Suprapubic skin (tissue), 4 donors: Measurements from ENCODE around the gene CHFR.

Experiments used
- CTCF ChIP-seq, 2 donors: fragments of 200-600 bp in 1 of 2; fragments of 450-650 bp in 1 of 2; sonication (generic) in 1 of 2; IDR thresholded peaks; one replicate each; pipeline ENCODE4 v1.5.1; 2016 to 2019; ENCODE audit warnings: antibody characterized with exemption in 2 of 2, mild to moderate bottlenecking in 1 of 2, moderate library complexity in 1 of 2
- EP300 ChIP-seq: sonication (generic); formaldehyde crosslinking; IDR thresholded peaks from one replicate; pipeline ENCODE4 v1.6.1; 2017; ENCODE audit warnings: antibody characterized with exemption
- POLR2A ChIP-seq, 2 donors: fragments of 450-650 bp; IDR thresholded peaks; one replicate each; pipeline ENCODE4 v1.6.1; 2017; ENCODE audit warnings: antibody characterized with exemption in 2 of 2, mild to moderate bottlenecking in 2 of 2, moderate library complexity in 2 of 2
- POLR2AphosphoS5 ChIP-seq, 3 donors: sonication (generic); formaldehyde crosslinking; IDR thresholded peaks; one replicate each; pipeline ENCODE4 v1.6.1; 2017; ENCODE audit warnings: antibody characterized with exemption in 3 of 3

DNA sequence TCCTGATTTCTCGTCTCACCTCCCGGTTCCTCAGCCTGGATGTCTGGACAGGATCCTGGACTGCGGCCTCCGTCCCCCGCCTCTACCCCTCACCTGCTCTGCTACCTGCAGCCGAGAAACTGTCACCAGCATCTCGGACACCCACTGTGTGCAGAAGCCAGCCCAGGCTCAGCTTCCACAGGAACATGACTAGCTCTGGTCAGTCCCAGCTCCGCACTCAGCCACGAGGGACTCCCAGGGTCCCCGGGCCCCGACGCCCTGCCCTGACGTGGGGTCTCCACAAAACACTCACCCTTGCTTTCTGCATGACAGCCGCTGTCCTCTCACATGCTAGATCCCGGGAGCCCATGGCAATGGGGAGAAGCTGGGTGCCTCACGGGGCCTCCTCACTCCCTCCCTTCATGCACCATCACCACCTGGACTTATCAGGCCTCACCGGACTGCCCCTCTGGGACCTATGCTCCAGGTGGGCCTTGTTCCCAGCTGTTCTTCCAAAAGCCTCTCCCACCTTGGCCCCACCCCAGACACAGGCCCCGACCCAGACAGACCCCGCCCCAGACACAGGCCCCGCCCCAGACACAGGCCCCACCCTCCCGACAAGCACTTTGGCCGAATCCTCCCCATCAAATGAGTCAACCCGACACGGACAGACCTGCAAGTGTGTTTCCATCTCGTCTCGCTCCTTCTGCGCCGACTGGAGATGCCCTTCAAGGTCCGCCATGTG is 98.9 kb downstream of the CHFR start:
- TF ChIP-seq POLR2AphosphoS5 (IDR thresholded peaks at IDR 0.05), result no peak
- no peak for TF ChIP-seq EP300
- no peak for TF ChIP-seq POLR2A (IDR thresholded peaks at IDR 0.05)
- no peak for TF ChIP-seq CTCF (IDR thresholded peaks at IDR 0.05)
